Osteoblast (primary cell): ENCODE data around the gene MTHFD1L. TPM values are rescaled to one million over a fixed set of nuclear protein-coding genes. Genes with fewer than 3 reads are reported as not detected.
"Not testable (repeated sequence)": the region's sequence is repeated elsewhere in the genome, so short reads cannot be mapped to it uniquely, and the experiment has no call there.

Experiments
- DNase-seq: peaks from one replicate; pipeline ENCODE4 v3.0.0; 2011; ENCODE audit warnings: low spot score, mixed read lengths; ENCODE audit not compliant: insufficient read length; ENCODE audit errors: missing footprints
- H2AFZ ChIP-seq: 2 replicates; pipeline ENCODE4 v1.6.0; 2011; ENCODE audit warnings: mild to moderate bottlenecking, low read length
- H3K27ac ChIP-seq: 2 replicates; pipeline ENCODE4 v1.5.1; 2011; ENCODE audit warnings: mild to moderate bottlenecking, low read depth, low read length, moderate library complexity
- H3K27me3 ChIP-seq: 2 replicates; pipeline ENCODE4 v1.6.0; 2012; ENCODE audit warnings: mild to moderate bottlenecking, control low read depth, inconsistent platforms, low read length, moderate library complexity; ENCODE audit not compliant: insufficient read depth
- H3K36me3 ChIP-seq: 2 replicates; pipeline ENCODE4 v1.5.1; 2011; ENCODE audit warnings: mild to moderate bottlenecking, low read length, control low read depth, moderate library complexity; ENCODE audit not compliant: insufficient read depth
- H3K4me1 ChIP-seq: 2 replicates; pipeline ENCODE4 v1.5.1; 2011; ENCODE audit warnings: mild to moderate bottlenecking, low read length, control low read depth, moderate library complexity; ENCODE audit not compliant: insufficient read depth
- H3K4me2 ChIP-seq: 2 replicates; pipeline ENCODE4 v1.6.0; 2011; ENCODE audit warnings: mild to moderate bottlenecking, low read length; ENCODE audit not compliant: insufficient read depth
- H3K4me3 ChIP-seq: fragments of 200-600 bp; sonication (generic); 3 replicates; pipeline ENCODE4 v1.5.1; 2012; ENCODE audit warnings: mild to moderate bottlenecking, low read length, inconsistent platforms; ENCODE audit not compliant: insufficient read depth
- H3K79me2 ChIP-seq: 2 replicates; pipeline ENCODE4 v1.6.0; 2012; ENCODE audit warnings: mild to moderate bottlenecking, low read length, control low read depth, inconsistent platforms; ENCODE audit not compliant: insufficient read depth
- H3K9me3 ChIP-seq: 2 replicates; pipeline ENCODE4 v1.5.1; 2011; ENCODE audit warnings: low read depth, low read length, control low read depth
- H4K20me1 ChIP-seq: 2 replicates; pipeline ENCODE4 v1.6.0; 2012; ENCODE audit warnings: mild to moderate bottlenecking, low read length, control low read depth; ENCODE audit not compliant: insufficient read depth
- CTCF ChIP-seq: IDR thresholded peaks from 2 replicates; pipeline ENCODE4 v1.5.1; 2011; ENCODE audit warnings: mild to moderate bottlenecking, low read depth, low read length, moderate library complexity; ENCODE audit errors: extremely low read depth
- total RNA-seq: library from RNA; depleted of rRNA; stranded (reverse); fragments of >200 nt; gene quantifications from 2 replicates; pipeline ENCODE4 v1.2.3, GENCODE V29; 2012

The MTHFD1L gene
- total RNA-seq, 1 donor, result 56.8 TPM

DNA sequence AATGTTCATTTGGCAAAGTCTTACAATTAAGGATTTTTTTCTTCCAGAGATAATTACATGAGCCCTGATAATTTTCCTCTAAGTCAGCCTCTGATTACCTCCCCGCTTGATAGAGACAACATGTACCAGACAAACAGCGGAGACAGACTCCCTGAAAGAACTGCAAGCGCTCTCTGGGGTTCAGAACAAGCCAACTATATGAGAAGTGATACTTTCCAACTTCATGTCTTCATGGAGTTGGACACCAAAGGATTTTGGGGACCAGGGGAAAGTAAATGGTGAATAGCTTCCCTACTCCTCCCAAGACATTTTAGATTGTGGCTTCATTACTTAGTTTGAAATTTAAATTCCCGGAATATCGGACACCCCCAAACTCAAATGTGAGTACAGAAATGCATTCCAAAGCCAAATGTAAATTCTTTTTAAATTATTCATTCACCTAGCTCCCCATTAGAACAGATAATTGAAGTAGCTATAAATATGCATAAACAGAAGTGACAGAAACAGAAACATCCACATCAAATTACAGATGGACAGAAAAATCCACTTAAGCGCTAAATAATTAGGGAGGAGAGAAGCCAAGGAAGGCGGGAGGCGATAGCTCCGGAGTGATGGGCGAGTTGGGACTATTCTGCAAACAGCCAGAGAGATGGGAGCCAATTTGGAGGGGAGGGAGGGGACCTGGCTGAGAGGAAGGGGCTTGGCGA lies 244.5 kb downstream of the MTHFD1L start:
- no peak overlapping the region for H3K4me3 ChIP-seq
- TF ChIP-seq CTCF, result no peak
- no peak overlapping the region for H2AFZ ChIP-seq
- no peaks in the 10 kb centered on the region for H3K27me3 ChIP-seq
- no peaks in the 10 kb centered on the region for H3K4me1 ChIP-seq
- no peaks in the 10 kb centered on the region for H3K36me3 ChIP-seq
- H3K9me3 ChIP-seq, result no peaks in the 10 kb centered on the region
- peak; percentile 55 for DNase-seq
- H3K27ac ChIP-seq, result no peak overlapping the region
- H3K4me2 ChIP-seq, result no peak overlapping the region
- H4K20me1 ChIP-seq, result no peaks in the 10 kb centered on the region
- H3K79me2 ChIP-seq, result no peaks in the 10 kb centered on the region

- Histone ChIP-seq H3K27ac (no peak overlapping the region), H3K27me3 (no peaks in the 10 kb centered on the region), H2AFZ (no peak overlapping the region), H3K4me2 (no peak overlapping the region), H3K36me3 (no peaks in the 10 kb centered on the region), H4K20me1 (no peaks in the 10 kb centered on the region), H3K79me2 (no peaks in the 10 kb centered on the region), H3K9me3 (no peaks in the 10 kb centered on the region), H3K4me3 (no peak overlapping the region), H3K4me1 (no peaks in the 10 kb centered on the region)
- no peak for TF ChIP-seq CTCF
- peak; percentile 54 for DNase-seq
Observed at GRCh38 chr6:151110576-151110905, 245.0 kb downstream of the MTHFD1L start.

DNA sequence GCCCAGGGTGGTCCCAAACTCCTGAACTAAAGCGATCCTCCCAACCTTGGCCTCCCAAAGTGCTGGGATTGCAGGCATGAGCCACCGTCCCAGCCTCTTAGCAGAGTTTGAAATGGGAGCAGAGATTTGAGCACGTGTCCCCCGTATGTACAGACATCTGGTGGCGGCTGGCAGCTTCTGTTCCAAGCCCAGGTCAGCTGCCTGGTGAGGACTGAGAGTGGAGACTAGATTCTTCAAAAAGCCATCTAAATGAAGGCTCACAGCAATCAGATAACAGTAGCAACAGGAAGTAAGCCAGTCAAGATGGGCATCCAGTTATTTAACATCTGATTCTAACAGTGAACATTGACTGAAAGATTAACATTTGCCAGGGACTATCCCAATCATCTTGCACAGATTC lies 246.2 kb downstream of the MTHFD1L start:
- Histone ChIP-seq H3K27ac (no peak overlapping the region), H3K4me1 (no peaks in the 10 kb centered on the region), H2AFZ (no peak overlapping the region), H4K20me1 (no peaks in the 10 kb centered on the region), H3K36me3 (no peaks in the 10 kb centered on the region), H3K9me3 (no peaks in the 10 kb centered on the region), H3K4me2 (no peak overlapping the region), H3K79me2 (no peaks in the 10 kb centered on the region), H3K27me3 (no peaks in the 10 kb centered on the region), H3K4me3 (no peak overlapping the region)
- no peak for TF ChIP-seq CTCF
- no peak for DNase-seq

- DNase-seq, result no peak
- Histone ChIP-seq H3K4me2 (no peak overlapping the region), H3K27ac (no peak overlapping the region), H3K27me3 (no peaks in the 10 kb centered on the region), H3K79me2 (no peaks in the 10 kb centered on the region), H3K4me3 (no peak overlapping the region), H4K20me1 (no peaks in the 10 kb centered on the region), H3K36me3 (no peaks in the 10 kb centered on the region), H3K9me3 (no peaks in the 10 kb centered on the region), H3K4me1 (no peaks in the 10 kb centered on the region), H2AFZ (no peak overlapping the region)
- no peak for TF ChIP-seq CTCF
Observed at GRCh38 chr6:151112130-151112529, 246.6 kb downstream of the MTHFD1L start.

DNA sequence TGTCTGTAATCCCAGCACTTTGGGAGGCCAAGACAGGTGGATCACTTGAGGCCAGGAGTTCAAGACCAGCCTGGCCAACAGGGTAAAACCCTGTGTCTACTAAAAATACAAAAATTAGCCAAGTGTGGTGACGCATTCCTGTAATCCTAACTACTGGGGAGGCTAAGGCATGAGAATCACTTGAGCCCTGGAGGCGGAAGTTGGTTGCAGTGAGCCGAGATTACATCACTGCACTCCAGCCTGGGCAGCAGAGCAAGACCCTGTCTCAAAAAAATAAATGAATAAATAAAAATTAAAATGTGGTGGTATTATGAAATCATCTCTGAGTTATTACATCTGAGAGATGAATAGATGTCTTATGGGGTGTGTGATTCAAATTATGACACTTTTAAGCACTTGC lies 247.4 kb downstream of the MTHFD1L start:
- not testable (repeated sequence) for H3K79me2 ChIP-seq, H2AFZ ChIP-seq, H3K27me3 ChIP-seq, H3K4me2 ChIP-seq, H3K4me3 ChIP-seq, H3K4me1 ChIP-seq, H4K20me1 ChIP-seq, H3K9me3 ChIP-seq, H3K27ac ChIP-seq, DNase-seq, H3K36me3 ChIP-seq
